Activated B cell treated with CpG ODN at 0.5 μM for 24 hours (primary cell): Measurements from ENCODE around the gene SMTNL1. TPM values are rescaled to one million over a fixed set of nuclear protein-coding genes. Genes with fewer than 3 reads are reported as not detected.

ENCODE experiments used
- ATAC-seq: fragments of 200-7000 bp; cut with Tn5 transposase; one replicate; pipeline ENCODE4 v1.10.0; 2021; ENCODE audit warnings: low read depth, mild to moderate bottlenecking, moderate library complexity
- CTCF ChIA-PET: fragments of 350-600 bp; sonication (Branson Sonifier 250); formaldehyde crosslinking; loops from one replicate; lab custom pipeline; 2021; ENCODE audit warnings: antibody characterized with exemption; lab: Charles Lee
- POLR2A ChIA-PET: fragments of 350-600 bp; sonication (Branson Sonifier 250); formaldehyde crosslinking; loops from one replicate; lab custom pipeline; 2021; ENCODE audit warnings: antibody characterized with exemption; lab: Charles Lee
- DNase-seq: peaks from one replicate; pipeline ENCODE4 v3.0.0; 2022
- H3K27ac Mint-ChIP-seq: one replicate; pipeline ENCODE4 v1.8.0; 2020; ENCODE audit warnings: mixed read lengths
- H3K27me3 Mint-ChIP-seq: one replicate; pipeline ENCODE4 v1.8.0; 2021; ENCODE audit warnings: mixed read lengths
- H3K36me3 Mint-ChIP-seq: one replicate; pipeline ENCODE4 v1.8.0; 2021; ENCODE audit warnings: low read depth, mixed read lengths
- H3K4me1 Mint-ChIP-seq: one replicate; pipeline ENCODE4 v1.8.0; 2021; ENCODE audit warnings: mixed read lengths
- H3K4me3 Mint-ChIP-seq: one replicate; pipeline ENCODE4 v1.8.0; 2020; ENCODE audit warnings: mild to moderate bottlenecking, mixed read lengths
- H3K9me3 Mint-ChIP-seq: one replicate; pipeline ENCODE4 v1.8.0; 2020; ENCODE audit warnings: mixed read lengths
- CTCF ChIP-seq: fragments of 200-600 bp; IDR thresholded peaks from one replicate; pipeline ENCODE4 v1.8.0; 2022; ENCODE audit warnings: antibody characterized with exemption, mild to moderate bottlenecking
- intact Hi-C: fragments of 100-400 bp; cut with micrococcal nuclease; formaldehyde crosslinking; loops from one replicate; pipeline ENCODE4 v1.15.1; 2024
- total RNA-seq: library from RNA; stranded (reverse); gene quantifications from 2 replicates; pipeline ENCODE4 v1.2.3, GENCODE V29; 2022

The SMTNL1 gene
- total RNA-seq, 1 donor from 2014 or later, result not detected

GRCh38 chr11:57493507-57494503 is 43.6 kb upstream of the SMTNL1 start:
- peak; percentile 64 for DNase-seq
- intact Hi-C loops, result loop anchor here (1.0 to 5.0 kb wide), 5 partner anchors 10 to 1663 kb away; no protein-coding TSS in a partner anchor
- H3K9me3 Mint-ChIP-seq, result no peaks in the 10 kb centered on the region
- H3K27ac Mint-ChIP-seq, result peak overlapping the region; percentile 76
- no peaks in the 10 kb centered on the region for H3K27me3 Mint-ChIP-seq
- peaks cover 7% of the 10 kb centered on the region for H3K4me1 Mint-ChIP-seq
- ChIA-PET POLR2A (interaction anchor here (0.5 to 4.0 kb wide), 14 partner anchors 10 to 300 kb away, joined by 3 to 18 read pairs (median 5); partner anchors contain the start of genes SLC43A1, TIMM10 and UBE2L6), CTCF (interaction anchor here (0.7 to 10.4 kb wide), 29 partner anchors 8 to 307 kb away, joined by 3 to 198 read pairs (median 6); partner anchors contain the start of genes RTN4RL2, SLC43A1, SSRP1 and TIMM10)
- peaks cover 5% of the 10 kb centered on the region for H3K36me3 Mint-ChIP-seq
- no peak overlapping the region for H3K4me3 Mint-ChIP-seq
- peak; percentile 30 for TF ChIP-seq CTCF
- ATAC-seq, result peak; percentile 96

- Mint-ChIP-seq H3K9me3 (no peaks in the 10 kb centered on the region), H3K4me1 (peaks cover 12% of the 10 kb centered on the region), H3K27me3 (no peaks in the 10 kb centered on the region), H3K36me3 (peaks cover 6% of the 10 kb centered on the region), H3K27ac (no peak overlapping the region), H3K4me3 (no peak overlapping the region)
- ChIA-PET POLR2A (no interaction called here), CTCF (interaction anchor here (1.9 to 10.4 kb wide), 2 partner anchors 31 to 39 kb away, joined by 7 to 198 read pairs; partner anchors contain the start of gene TIMM10)
- TF ChIP-seq CTCF, result no peak
- no peak for ATAC-seq
- DNase-seq, result no peak
- intact Hi-C loops, result no loop called here
These were observed 41.1 kb upstream of the SMTNL1 start for GRCh38 chr11:57496109-57496820.

- Mint-ChIP-seq H3K4me3 (no peak overlapping the region), H3K27me3 (no peaks in the 10 kb centered on the region), H3K4me1 (peaks cover 12% of the 10 kb centered on the region), H3K9me3 (no peaks in the 10 kb centered on the region), H3K27ac (no peak overlapping the region), H3K36me3 (peaks cover 9% of the 10 kb centered on the region)
- CTCF ChIA-PET, result interaction anchor here (1.9 to 10.4 kb wide), 2 partner anchors 30 to 40 kb away, joined by 7 to 198 read pairs; partner anchors contain the start of gene TIMM10
- DNase-seq (no peak), ATAC-seq (no peak)
- no peak for TF ChIP-seq CTCF
- POLR2A ChIA-PET, result no interaction called here
- intact Hi-C loops, result loop anchor here (2.0 kb wide), 1 partner anchor 17 kb away; the partner anchor contains the start of gene SLC43A1
These were observed 39.8 kb upstream of the SMTNL1 start for GRCh38 chr11:57497303-57498247.

- Mint-ChIP-seq H3K4me1 (peaks cover 11% of the 10 kb centered on the region), H3K36me3 (peaks cover 11% of the 10 kb centered on the region), H3K4me3 (no peak overlapping the region), H3K9me3 (no peaks in the 10 kb centered on the region), H3K27ac (no peak overlapping the region), H3K27me3 (no peaks in the 10 kb centered on the region)
- CTCF ChIA-PET, result no interaction called here
- ATAC-seq (no peak), DNase-seq (no peak)
- POLR2A ChIA-PET, result no interaction called here
- intact Hi-C loops, result loop anchor here (2.0 kb wide), 1 partner anchor 16 kb away; the partner anchor contains the start of gene SLC43A1
- no peak for TF ChIP-seq CTCF
These were observed 38.9 kb upstream of the SMTNL1 start for GRCh38 chr11:57498540-57498939.
